ENCODE measurements around the gene UBE2E2.

Gene UBE2E2

DNA sequence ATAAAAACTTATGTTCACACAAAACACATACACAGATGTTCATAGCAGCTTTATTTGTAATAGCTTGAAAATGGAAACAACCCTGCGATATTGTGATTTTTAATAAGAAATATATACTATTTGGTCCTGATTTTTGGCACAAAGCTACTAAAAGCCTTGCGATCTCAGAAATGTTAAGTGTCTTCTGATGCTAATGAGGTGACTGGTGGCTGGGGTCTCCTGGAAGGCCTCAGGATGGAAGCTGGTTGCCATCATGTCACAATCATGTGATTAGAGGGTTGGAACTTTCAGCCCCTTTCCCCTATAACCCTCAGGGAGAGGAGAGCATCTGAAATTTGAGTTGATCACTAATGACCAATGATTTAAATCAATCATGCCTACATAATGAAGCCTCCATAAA lies 324.2 kb downstream of the UBE2E2 start:
- TF ChIP-seq NFIC (IDR thresholded peaks at IDR 0.05) (no peak), TEAD4 (IDR thresholded peaks at IDR 0.05) (no peak), EGR1 (IDR thresholded peaks at IDR 0.05) (no peak), EP300 (IDR thresholded peaks at IDR 0.05; ENCODE audit: borderline replicate concordance) (no peak), CREB1 (IDR thresholded peaks at IDR 0.05; ENCODE audit: low read depth) (no peak), YY1 (IDR thresholded peaks at IDR 0.05; ENCODE audit: low read depth) (no peak), ZBTB7A (IDR thresholded peaks at IDR 0.05; ENCODE audit: low read depth) (no peak), CEBPB (IDR thresholded peaks at IDR 0.05) (no peak), FOXM1 (IDR thresholded peaks at IDR 0.05; ENCODE audit: borderline replicate concordance, low read depth) (no peak), TCF12 (IDR thresholded peaks at IDR 0.05; ENCODE audit: low read depth) (no peak), RAD21 (IDR thresholded peaks at IDR 0.05; ENCODE audit: low read depth) (no peak), TAF1 (IDR thresholded peaks at IDR 0.05; ENCODE audit: low read depth) (no peak)
- TF ChIP-seq, protein P1, sequence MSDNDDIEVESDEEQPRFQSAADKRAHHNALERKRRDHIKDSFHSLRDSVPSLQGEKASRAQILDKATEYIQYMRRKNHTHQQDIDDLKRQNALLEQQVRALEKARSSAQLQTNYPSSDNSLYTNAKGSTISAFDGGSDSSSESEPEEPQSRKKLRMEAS (IDR thresholded peaks at IDR 0.05) = no peak
- TF ChIP-seq, protein P2, sequence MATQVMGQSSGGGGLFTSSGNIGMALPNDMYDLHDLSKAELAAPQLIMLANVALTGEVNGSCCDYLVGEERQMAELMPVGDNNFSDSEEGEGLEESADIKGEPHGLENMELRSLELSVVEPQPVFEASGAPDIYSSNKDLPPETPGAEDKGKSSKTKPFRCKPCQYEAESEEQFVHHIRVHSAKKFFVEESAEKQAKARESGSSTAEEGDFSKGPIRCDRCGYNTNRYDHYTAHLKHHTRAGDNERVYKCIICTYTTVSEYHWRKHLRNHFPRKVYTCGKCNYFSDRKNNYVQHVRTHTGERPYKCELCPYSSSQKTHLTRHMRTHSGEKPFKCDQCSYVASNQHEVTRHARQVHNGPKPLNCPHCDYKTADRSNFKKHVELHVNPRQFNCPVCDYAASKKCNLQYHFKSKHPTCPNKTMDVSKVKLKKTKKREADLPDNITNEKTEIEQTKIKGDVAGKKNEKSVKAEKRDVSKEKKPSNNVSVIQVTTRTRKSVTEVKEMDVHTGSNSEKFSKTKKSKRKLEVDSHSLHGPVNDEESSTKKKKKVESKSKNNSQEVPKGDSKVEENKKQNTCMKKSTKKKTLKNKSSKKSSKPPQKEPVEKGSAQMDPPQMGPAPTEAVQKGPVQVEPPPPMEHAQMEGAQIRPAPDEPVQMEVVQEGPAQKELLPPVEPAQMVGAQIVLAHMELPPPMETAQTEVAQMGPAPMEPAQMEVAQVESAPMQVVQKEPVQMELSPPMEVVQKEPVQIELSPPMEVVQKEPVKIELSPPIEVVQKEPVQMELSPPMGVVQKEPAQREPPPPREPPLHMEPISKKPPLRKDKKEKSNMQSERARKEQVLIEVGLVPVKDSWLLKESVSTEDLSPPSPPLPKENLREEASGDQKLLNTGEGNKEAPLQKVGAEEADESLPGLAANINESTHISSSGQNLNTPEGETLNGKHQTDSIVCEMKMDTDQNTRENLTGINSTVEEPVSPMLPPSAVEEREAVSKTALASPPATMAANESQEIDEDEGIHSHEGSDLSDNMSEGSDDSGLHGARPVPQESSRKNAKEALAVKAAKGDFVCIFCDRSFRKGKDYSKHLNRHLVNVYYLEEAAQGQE (IDR thresholded peaks at IDR 0.05; ENCODE audit: low read depth) = no peak
- TF ChIP-seq, protein P3, sequence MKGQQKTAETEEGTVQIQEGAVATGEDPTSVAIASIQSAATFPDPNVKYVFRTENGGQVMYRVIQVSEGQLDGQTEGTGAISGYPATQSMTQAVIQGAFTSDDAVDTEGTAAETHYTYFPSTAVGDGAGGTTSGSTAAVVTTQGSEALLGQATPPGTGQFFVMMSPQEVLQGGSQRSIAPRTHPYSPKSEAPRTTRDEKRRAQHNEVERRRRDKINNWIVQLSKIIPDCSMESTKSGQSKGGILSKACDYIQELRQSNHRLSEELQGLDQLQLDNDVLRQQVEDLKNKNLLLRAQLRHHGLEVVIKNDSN (IDR thresholded peaks at IDR 0.05) = no peak

DNA sequence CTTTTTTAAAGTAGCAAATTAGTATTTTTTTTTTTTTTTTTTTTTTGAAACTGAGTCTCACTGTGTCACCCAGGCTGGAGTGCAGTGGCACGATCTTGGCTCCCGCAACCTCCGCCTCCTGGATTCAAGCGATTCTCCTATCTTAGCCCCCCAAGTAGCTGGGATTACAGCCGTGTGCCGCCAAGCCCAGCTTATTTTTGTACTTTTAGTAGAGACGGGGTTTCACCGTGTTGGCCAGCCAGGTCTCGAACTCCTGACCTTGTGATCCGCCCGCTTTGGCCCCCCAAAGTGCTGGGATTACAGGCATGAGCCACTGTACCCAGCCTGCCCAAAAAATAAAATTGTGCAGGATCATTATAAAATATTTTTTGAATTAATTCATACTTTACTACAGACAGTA lies 330.5 kb downstream of the UBE2E2 start:
- TF ChIP-seq RAD21 (IDR thresholded peaks at IDR 0.05; ENCODE audit: low read depth) (no peak), TEAD4 (IDR thresholded peaks at IDR 0.05) (no peak), NFIC (IDR thresholded peaks at IDR 0.05) (no peak), TAF1 (IDR thresholded peaks at IDR 0.05; ENCODE audit: low read depth) (no peak), ZBTB7A (IDR thresholded peaks at IDR 0.05; ENCODE audit: low read depth) (no peak), EGR1 (IDR thresholded peaks at IDR 0.05) (no peak), CREB1 (IDR thresholded peaks at IDR 0.05; ENCODE audit: low read depth) (no peak), CEBPB (IDR thresholded peaks at IDR 0.05) (no peak), TCF12 (IDR thresholded peaks at IDR 0.05; ENCODE audit: low read depth) (no peak), FOXM1 (IDR thresholded peaks at IDR 0.05; ENCODE audit: borderline replicate concordance, low read depth) (no peak), YY1 (IDR thresholded peaks at IDR 0.05; ENCODE audit: low read depth) (no peak), EP300 (IDR thresholded peaks at IDR 0.05; ENCODE audit: borderline replicate concordance) (no peak)
- TF ChIP-seq, protein P2 (IDR thresholded peaks at IDR 0.05; ENCODE audit: low read depth) = no peak
- TF ChIP-seq, protein P3 (IDR thresholded peaks at IDR 0.05) = no peak
- TF ChIP-seq, protein P1 (IDR thresholded peaks at IDR 0.05) = no peak

DNA sequence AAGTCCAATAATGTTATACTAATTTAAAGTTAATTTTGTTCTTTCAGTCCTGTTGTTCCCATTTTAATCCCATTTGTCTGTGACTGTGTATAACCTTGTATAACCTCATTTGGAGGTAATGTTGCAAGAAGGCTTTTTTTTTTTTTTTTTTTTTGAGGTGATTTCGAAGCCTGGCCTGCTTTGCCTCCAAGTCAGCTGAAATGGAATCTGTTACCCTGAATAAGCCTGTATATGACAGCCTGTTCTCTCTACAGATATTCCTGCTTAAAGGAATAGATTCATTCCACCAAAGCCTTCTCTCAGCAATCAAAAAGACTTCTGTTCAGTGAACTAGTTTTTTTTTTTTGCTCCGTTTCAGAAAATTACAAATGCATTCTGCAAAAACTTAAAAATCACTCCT lies 330.9 kb downstream of the UBE2E2 start:
- TF ChIP-seq RAD21 (IDR thresholded peaks at IDR 0.05; ENCODE audit: low read depth) (no peak), YY1 (IDR thresholded peaks at IDR 0.05; ENCODE audit: low read depth) (no peak), TEAD4 (IDR thresholded peaks at IDR 0.05) (no peak), NFIC (IDR thresholded peaks at IDR 0.05) (no peak), ZBTB7A (IDR thresholded peaks at IDR 0.05; ENCODE audit: low read depth) (no peak), FOXM1 (IDR thresholded peaks at IDR 0.05; ENCODE audit: borderline replicate concordance, low read depth) (no peak), EGR1 (IDR thresholded peaks at IDR 0.05) (no peak), TAF1 (IDR thresholded peaks at IDR 0.05; ENCODE audit: low read depth) (no peak), EP300 (IDR thresholded peaks at IDR 0.05; ENCODE audit: borderline replicate concordance) (no peak), TCF12 (IDR thresholded peaks at IDR 0.05; ENCODE audit: low read depth) (no peak), CREB1 (IDR thresholded peaks at IDR 0.05; ENCODE audit: low read depth) (no peak), CEBPB (IDR thresholded peaks at IDR 0.05) (no peak)
- TF ChIP-seq, protein P1 (IDR thresholded peaks at IDR 0.05) = no peak
- TF ChIP-seq, protein P3 (IDR thresholded peaks at IDR 0.05) = no peak
- TF ChIP-seq, protein P2 (IDR thresholded peaks at IDR 0.05; ENCODE audit: low read depth) = no peak

All from Ishikawa (cell line).